ENCODE results near the gene KCP.

KCP gene

GRCh38 chr7:128871050-128871449, 39.5 kb downstream of the KCP start:
- no peaks in the 10 kb centered on the region for H3K36me3 ChIP-seq (ENCODE audit: control insufficient read depth, insufficient read depth, low read length)
- no peaks in the 10 kb centered on the region for H3K27me3 ChIP-seq (replicated peaks; ENCODE audit: control insufficient read depth, insufficient read depth, low read length, poor library complexity, severe bottlenecking)
- no peaks in the 10 kb centered on the region for H3K9me3 ChIP-seq (ENCODE audit: control insufficient read depth, low read length)
- no peak for DNase-seq
- peaks cover 5% of the 10 kb centered on the region for H3K4me1 ChIP-seq (ENCODE audit: control insufficient read depth, insufficient read depth, low read length, poor library complexity, severe bottlenecking)
- no peak overlapping the region for H3K27ac ChIP-seq (ENCODE audit: insufficient read depth, low read length, poor library complexity, severe bottlenecking)
- no peak overlapping the region for H3K4me3 ChIP-seq (ENCODE audit: insufficient read depth, low read depth, low read length, poor library complexity, severe bottlenecking)

- no peak for DNase-seq
- H3K9me3 ChIP-seq (ENCODE audit: control insufficient read depth, low read length) = no peaks in the 10 kb centered on the region
- peaks cover 9% of the 10 kb centered on the region for H3K36me3 ChIP-seq (ENCODE audit: control insufficient read depth, insufficient read depth, low read length)
- H3K4me1 ChIP-seq (ENCODE audit: control insufficient read depth, insufficient read depth, low read length, poor library complexity, severe bottlenecking) = peaks cover 5% of the 10 kb centered on the region
- H3K27ac ChIP-seq (ENCODE audit: insufficient read depth, low read length, poor library complexity, severe bottlenecking) = no peak overlapping the region
- H3K4me3 ChIP-seq (ENCODE audit: insufficient read depth, low read depth, low read length, poor library complexity, severe bottlenecking) = peak overlapping the region; percentile 74
- H3K27me3 ChIP-seq (replicated peaks; ENCODE audit: control insufficient read depth, insufficient read depth, low read length, poor library complexity, severe bottlenecking) = no peaks in the 10 kb centered on the region
Measured at GRCh38 chr7:128869944-128870285, 40.6 kb downstream of the KCP start.

GRCh38 chr7:128869138-128869943, 41.2 kb downstream of the KCP start:
- Histone ChIP-seq H3K27me3 (replicated peaks; ENCODE audit: control insufficient read depth, insufficient read depth, low read length, poor library complexity, severe bottlenecking) (no peaks in the 10 kb centered on the region), H3K9me3 (ENCODE audit: control insufficient read depth, low read length) (no peaks in the 10 kb centered on the region), H3K4me3 (ENCODE audit: insufficient read depth, low read depth, low read length, poor library complexity, severe bottlenecking) (peak overlapping the region; percentile 74), H3K27ac (ENCODE audit: insufficient read depth, low read length, poor library complexity, severe bottlenecking) (no peak overlapping the region), H3K36me3 (ENCODE audit: control insufficient read depth, insufficient read depth, low read length) (peaks cover 10% of the 10 kb centered on the region), H3K4me1 (ENCODE audit: control insufficient read depth, insufficient read depth, low read length, poor library complexity, severe bottlenecking) (peaks cover 5% of the 10 kb centered on the region)
- peak in 2 of 3 donors; percentile 9 to 25 for DNase-seq

GRCh38 chr7:128868624-128869137, 41.8 kb downstream of the KCP start:
- Histone ChIP-seq H3K27ac (ENCODE audit: insufficient read depth, low read length, poor library complexity, severe bottlenecking) (no peak overlapping the region), H3K4me3 (ENCODE audit: insufficient read depth, low read depth, low read length, poor library complexity, severe bottlenecking) (peak overlapping the region; percentile 74), H3K27me3 (replicated peaks; ENCODE audit: control insufficient read depth, insufficient read depth, low read length, poor library complexity, severe bottlenecking) (no peaks in the 10 kb centered on the region), H3K4me1 (ENCODE audit: control insufficient read depth, insufficient read depth, low read length, poor library complexity, severe bottlenecking) (peaks cover 8% of the 10 kb centered on the region), H3K36me3 (ENCODE audit: control insufficient read depth, insufficient read depth, low read length) (peaks cover 10% of the 10 kb centered on the region), H3K9me3 (ENCODE audit: control insufficient read depth, low read length) (no peaks in the 10 kb centered on the region)
- no peak for DNase-seq

- Histone ChIP-seq H3K27ac (ENCODE audit: insufficient read depth, low read length, poor library complexity, severe bottlenecking) (no peak overlapping the region), H3K4me1 (ENCODE audit: control insufficient read depth, insufficient read depth, low read length, poor library complexity, severe bottlenecking) (peaks cover 15% of the 10 kb centered on the region), H3K9me3 (ENCODE audit: control insufficient read depth, low read length) (no peaks in the 10 kb centered on the region), H3K27me3 (replicated peaks; ENCODE audit: control insufficient read depth, insufficient read depth, low read length, poor library complexity, severe bottlenecking) (no peaks in the 10 kb centered on the region), H3K36me3 (ENCODE audit: control insufficient read depth, insufficient read depth, low read length) (peaks cover 10% of the 10 kb centered on the region), H3K4me3 (ENCODE audit: insufficient read depth, low read depth, low read length, poor library complexity, severe bottlenecking) (no peak overlapping the region)
- DNase-seq = no peak
Measured at GRCh38 chr7:128867842-128868623, 42.5 kb downstream of the KCP start.

- H3K4me1 ChIP-seq (ENCODE audit: control insufficient read depth, insufficient read depth, low read length, poor library complexity, severe bottlenecking) = peaks cover 15% of the 10 kb centered on the region
Measured at GRCh38 chr7:128867241-128867640, 43.3 kb downstream of the KCP start.

GRCh38 chr7:128865996-128866877, 44.3 kb downstream of the KCP start:
- Histone ChIP-seq H3K4me3 (ENCODE audit: insufficient read depth, low read depth, low read length, poor library complexity, severe bottlenecking) (no peak overlapping the region), H3K27ac (ENCODE audit: insufficient read depth, low read length, poor library complexity, severe bottlenecking) (no peak overlapping the region)

More at GRCh38 chr7:128867241-128867640, 43.3 kb downstream of the KCP start:
- Histone ChIP-seq H3K9me3 (ENCODE audit: control insufficient read depth, low read length) (no peaks in the 10 kb centered on the region), H3K36me3 (ENCODE audit: control insufficient read depth, insufficient read depth, low read length) (peaks cover 10% of the 10 kb centered on the region), H3K27me3 (replicated peaks; ENCODE audit: control insufficient read depth, insufficient read depth, low read length, poor library complexity, severe bottlenecking) (no peaks in the 10 kb centered on the region), H3K4me3 (ENCODE audit: insufficient read depth, low read depth, low read length, poor library complexity, severe bottlenecking) (no peak overlapping the region), H3K27ac (ENCODE audit: insufficient read depth, low read length, poor library complexity, severe bottlenecking) (no peak overlapping the region)
- DNase-seq = no peak

GRCh38 chr7:128865303-128865702, 45.2 kb downstream of the KCP start:
- H3K9me3 ChIP-seq (ENCODE audit: control insufficient read depth, low read length) = no peaks in the 10 kb centered on the region
- no peak overlapping the region for H3K27ac ChIP-seq (ENCODE audit: insufficient read depth, low read length, poor library complexity, severe bottlenecking)
- no peak for DNase-seq
- no peaks in the 10 kb centered on the region for H3K27me3 ChIP-seq (replicated peaks; ENCODE audit: control insufficient read depth, insufficient read depth, low read length, poor library complexity, severe bottlenecking)
- peaks cover 10% of the 10 kb centered on the region for H3K36me3 ChIP-seq (ENCODE audit: control insufficient read depth, insufficient read depth, low read length)
- H3K4me1 ChIP-seq (ENCODE audit: control insufficient read depth, insufficient read depth, low read length, poor library complexity, severe bottlenecking) = peaks cover 15% of the 10 kb centered on the region
- H3K4me3 ChIP-seq (ENCODE audit: insufficient read depth, low read depth, low read length, poor library complexity, severe bottlenecking) = no peak overlapping the region

More at GRCh38 chr7:128865996-128866877, 44.3 kb downstream of the KCP start:
- H3K4me1 ChIP-seq (ENCODE audit: control insufficient read depth, insufficient read depth, low read length, poor library complexity, severe bottlenecking) = peaks cover 15% of the 10 kb centered on the region
- H3K36me3 ChIP-seq (ENCODE audit: control insufficient read depth, insufficient read depth, low read length) = peaks cover 10% of the 10 kb centered on the region
- no peaks in the 10 kb centered on the region for H3K27me3 ChIP-seq (replicated peaks; ENCODE audit: control insufficient read depth, insufficient read depth, low read length, poor library complexity, severe bottlenecking)
- no peak for DNase-seq
- H3K9me3 ChIP-seq (ENCODE audit: control insufficient read depth, low read length) = no peaks in the 10 kb centered on the region

- peaks cover 10% of the 10 kb centered on the region for H3K4me1 ChIP-seq (ENCODE audit: control insufficient read depth, insufficient read depth, low read length, poor library complexity, severe bottlenecking)
- H3K9me3 ChIP-seq (ENCODE audit: control insufficient read depth, low read length) = no peaks in the 10 kb centered on the region
- peaks cover 10% of the 10 kb centered on the region for H3K36me3 ChIP-seq (ENCODE audit: control insufficient read depth, insufficient read depth, low read length)
- H3K27me3 ChIP-seq (replicated peaks; ENCODE audit: control insufficient read depth, insufficient read depth, low read length, poor library complexity, severe bottlenecking) = no peaks in the 10 kb centered on the region
- peak in 2 of 3 donors; percentile 27 to 35 for DNase-seq
- peak overlapping the region; percentile 80 for H3K4me3 ChIP-seq (ENCODE audit: insufficient read depth, low read depth, low read length, poor library complexity, severe bottlenecking)
- peak overlapping the region; percentile 77 for H3K27ac ChIP-seq (ENCODE audit: insufficient read depth, low read length, poor library complexity, severe bottlenecking)
Measured at GRCh38 chr7:128863433-128863989, 47.0 kb downstream of the KCP start.
